ENCODE data around the gene VGLL3.

Gene VGLL3

DNA sequence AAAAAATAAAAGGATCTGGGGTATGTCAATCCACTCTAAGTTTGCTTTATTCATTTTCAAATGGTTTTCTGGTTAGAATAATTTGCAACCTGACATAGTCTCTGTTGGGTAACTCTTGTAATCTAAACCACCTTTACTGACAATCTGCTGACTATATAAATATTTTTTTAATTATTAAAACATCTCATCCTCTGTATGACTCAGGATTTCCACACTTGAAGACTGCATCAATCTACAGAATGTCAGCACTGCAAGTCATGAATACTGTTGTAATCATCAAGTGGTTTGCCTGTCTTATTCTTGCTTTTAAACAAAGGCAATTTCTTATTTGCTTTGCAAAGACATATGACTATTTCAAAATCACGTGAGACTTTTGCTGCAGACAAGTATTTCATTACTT, 42.1 kb downstream of the VGLL3 start:
- TF ChIP-seq MYC (IDR thresholded peaks at IDR 0.05; ENCODE audit: low read depth, low read length) (no peak), POLR2A (IDR thresholded peaks at IDR 0.05; ENCODE audit: extremely low read depth, insufficient read length) (no peak)
- TF ChIP-seq, protein P1, sequence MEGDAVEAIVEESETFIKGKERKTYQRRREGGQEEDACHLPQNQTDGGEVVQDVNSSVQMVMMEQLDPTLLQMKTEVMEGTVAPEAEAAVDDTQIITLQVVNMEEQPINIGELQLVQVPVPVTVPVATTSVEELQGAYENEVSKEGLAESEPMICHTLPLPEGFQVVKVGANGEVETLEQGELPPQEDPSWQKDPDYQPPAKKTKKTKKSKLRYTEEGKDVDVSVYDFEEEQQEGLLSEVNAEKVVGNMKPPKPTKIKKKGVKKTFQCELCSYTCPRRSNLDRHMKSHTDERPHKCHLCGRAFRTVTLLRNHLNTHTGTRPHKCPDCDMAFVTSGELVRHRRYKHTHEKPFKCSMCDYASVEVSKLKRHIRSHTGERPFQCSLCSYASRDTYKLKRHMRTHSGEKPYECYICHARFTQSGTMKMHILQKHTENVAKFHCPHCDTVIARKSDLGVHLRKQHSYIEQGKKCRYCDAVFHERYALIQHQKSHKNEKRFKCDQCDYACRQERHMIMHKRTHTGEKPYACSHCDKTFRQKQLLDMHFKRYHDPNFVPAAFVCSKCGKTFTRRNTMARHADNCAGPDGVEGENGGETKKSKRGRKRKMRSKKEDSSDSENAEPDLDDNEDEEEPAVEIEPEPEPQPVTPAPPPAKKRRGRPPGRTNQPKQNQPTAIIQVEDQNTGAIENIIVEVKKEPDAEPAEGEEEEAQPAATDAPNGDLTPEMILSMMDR (IDR thresholded peaks at IDR 0.05; ENCODE audit: low read depth, low read length): no peak
- TF ChIP-seq, protein P2, sequence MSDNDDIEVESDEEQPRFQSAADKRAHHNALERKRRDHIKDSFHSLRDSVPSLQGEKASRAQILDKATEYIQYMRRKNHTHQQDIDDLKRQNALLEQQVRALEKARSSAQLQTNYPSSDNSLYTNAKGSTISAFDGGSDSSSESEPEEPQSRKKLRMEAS (IDR thresholded peaks at IDR 0.05; ENCODE audit: low read depth, low read length): no peak
- no peak for DNase-seq (ENCODE audit: low read depth)
- H3K4me3 ChIP-seq (ENCODE audit: low read depth, low read length): no peak overlapping the region

DNA sequence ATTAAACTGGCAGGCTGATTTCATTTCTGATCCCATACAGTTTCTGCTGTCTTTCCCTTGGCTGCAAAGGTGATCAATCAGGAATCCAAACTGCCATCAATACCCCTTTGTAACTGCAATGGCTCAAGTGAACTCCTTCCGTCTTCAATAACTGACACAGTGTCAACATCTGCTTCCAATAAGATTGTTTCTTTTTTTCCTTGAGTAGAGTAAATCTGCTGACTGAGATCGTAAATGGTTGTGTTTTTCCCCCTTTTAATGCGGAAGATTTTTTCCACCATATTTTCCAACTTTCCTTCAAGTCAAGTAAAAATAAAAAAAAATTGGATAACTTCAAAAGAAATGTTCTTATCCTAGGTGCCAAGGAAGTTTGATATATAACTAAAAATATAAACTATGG, 48.7 kb downstream of the VGLL3 start:
- no peak for DNase-seq (ENCODE audit: low read depth)
- TF ChIP-seq POLR2A (IDR thresholded peaks at IDR 0.05; ENCODE audit: extremely low read depth, insufficient read length) (no peak), MYC (IDR thresholded peaks at IDR 0.05; ENCODE audit: low read depth, low read length) (no peak)
- TF ChIP-seq, protein P1 (IDR thresholded peaks at IDR 0.05; ENCODE audit: low read depth, low read length): no peak
- TF ChIP-seq, protein P2 (IDR thresholded peaks at IDR 0.05; ENCODE audit: low read depth, low read length): no peak
- no peak overlapping the region for H3K4me3 ChIP-seq (ENCODE audit: low read depth, low read length)

DNA sequence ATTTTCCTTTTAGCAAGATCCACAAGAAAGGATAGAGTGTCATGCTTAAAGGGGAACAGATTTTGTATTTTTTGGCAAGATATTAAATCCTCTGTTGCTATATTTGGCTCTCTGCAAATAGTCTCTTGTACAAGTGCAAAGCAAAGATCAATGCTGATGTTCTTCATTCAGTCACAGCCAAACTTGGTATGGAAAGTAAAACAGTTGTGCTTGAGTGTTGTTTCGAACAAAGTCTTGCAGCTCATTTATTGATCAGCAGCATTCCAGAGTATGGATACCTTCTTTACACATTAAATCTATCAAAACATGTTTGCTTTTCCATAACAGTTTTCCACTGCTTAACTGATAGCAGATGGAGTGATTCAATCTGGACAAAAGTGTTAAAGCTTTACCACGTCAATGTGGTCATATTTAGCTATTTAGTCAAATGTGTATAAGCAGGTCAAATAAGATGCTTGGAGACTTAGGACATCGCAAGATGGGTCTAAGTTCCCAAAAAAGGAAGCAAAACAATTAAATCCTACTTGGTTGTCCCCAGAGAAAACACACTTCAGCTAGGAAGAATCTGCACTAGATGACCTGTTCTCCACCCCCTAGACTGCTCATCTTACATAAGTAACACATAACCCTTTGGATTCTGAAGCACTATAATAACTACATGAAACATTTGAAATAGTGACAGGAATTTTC, 52.4 kb downstream of the VGLL3 start:
- H3K4me3 ChIP-seq (ENCODE audit: low read depth, low read length): no peak overlapping the region
- TF ChIP-seq, protein P1 (IDR thresholded peaks at IDR 0.05; ENCODE audit: low read depth, low read length): no peak
- no peak for TF ChIP-seq POLR2A (IDR thresholded peaks at IDR 0.05; ENCODE audit: extremely low read depth, insufficient read length)
- TF ChIP-seq, protein P2 (IDR thresholded peaks at IDR 0.05; ENCODE audit: low read depth, low read length): no peak
- TF ChIP-seq MYC (IDR thresholded peaks at IDR 0.05; ENCODE audit: low read depth, low read length): no peak
- DNase-seq (ENCODE audit: low read depth): no peak

DNA sequence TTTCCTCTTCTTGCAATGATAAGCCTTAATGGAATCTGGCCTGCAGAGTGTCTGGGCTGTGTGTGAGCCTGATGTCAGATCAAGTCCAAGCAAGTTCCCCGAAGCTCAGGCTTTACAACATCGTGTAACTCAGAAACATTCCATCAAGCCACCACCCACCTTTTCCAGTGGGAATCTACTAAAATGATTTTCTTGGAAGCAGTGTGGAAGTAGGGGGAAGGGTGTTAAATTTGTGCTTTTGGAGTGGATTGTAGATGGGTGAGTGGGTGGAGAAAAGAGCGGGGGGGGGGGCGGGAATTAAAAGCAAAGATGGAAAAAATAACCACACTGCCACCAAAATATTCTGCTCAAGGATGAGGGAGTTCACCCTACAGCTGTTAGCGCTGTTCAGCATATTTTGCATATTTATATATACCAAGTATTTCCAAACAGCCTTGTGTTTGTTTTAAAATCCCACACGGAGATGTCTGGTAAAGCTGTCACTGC, 53.6 kb downstream of the VGLL3 start:
- TF ChIP-seq, protein P2 (IDR thresholded peaks at IDR 0.05; ENCODE audit: low read depth, low read length): no peak
- H3K4me3 ChIP-seq (ENCODE audit: low read depth, low read length): no peak overlapping the region
- DNase-seq (ENCODE audit: low read depth): no peak

DNA sequence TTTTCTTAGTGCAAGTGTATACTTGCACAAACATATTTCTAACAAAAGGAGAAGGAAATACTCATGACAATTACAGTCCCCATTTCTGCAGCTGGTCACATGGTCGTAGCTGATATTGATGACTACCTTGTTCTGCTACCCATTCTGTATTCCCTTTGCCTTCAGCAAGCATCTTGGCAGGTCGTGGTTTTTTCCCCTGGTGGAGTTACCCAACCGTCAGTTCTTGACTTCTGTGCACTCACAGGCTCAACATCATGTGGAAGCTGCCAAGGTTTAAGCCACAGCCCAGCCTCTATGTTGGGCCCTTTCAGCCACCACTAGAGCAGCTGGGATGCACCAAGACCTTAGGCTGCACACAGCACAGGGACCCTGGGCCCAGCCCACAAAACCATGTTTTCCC, 56.1 kb downstream of the VGLL3 start:
- no peak for DNase-seq (ENCODE audit: low read depth)
- TF ChIP-seq MYC (IDR thresholded peaks at IDR 0.05; ENCODE audit: low read depth, low read length) (no peak), POLR2A (IDR thresholded peaks at IDR 0.05; ENCODE audit: extremely low read depth, insufficient read length) (no peak)
- TF ChIP-seq, protein P2 (IDR thresholded peaks at IDR 0.05; ENCODE audit: low read depth, low read length): no peak
- TF ChIP-seq, protein P1 (IDR thresholded peaks at IDR 0.05; ENCODE audit: low read depth, low read length): no peak

DNA sequence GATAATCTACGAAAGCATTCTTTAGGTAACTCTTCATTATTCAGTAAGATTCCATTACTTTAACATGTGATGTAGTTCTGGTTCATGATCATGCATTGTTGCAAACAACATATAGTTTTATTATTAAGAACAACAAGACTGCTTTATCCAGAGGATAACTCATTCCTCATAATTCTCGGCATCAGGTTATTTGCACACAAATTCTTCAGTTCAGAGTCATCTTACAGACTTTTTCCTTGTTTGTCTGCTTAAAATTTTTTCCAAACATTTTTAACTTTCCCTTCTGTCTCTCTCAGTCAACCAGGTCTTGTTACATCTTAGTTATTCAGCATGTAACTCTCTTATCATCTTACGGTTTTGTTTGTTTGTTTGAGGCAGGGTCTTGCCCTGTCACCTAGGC, 60.1 kb downstream of the VGLL3 start:
- TF ChIP-seq POLR2A (IDR thresholded peaks at IDR 0.05; ENCODE audit: extremely low read depth, insufficient read length) (no peak), MYC (IDR thresholded peaks at IDR 0.05; ENCODE audit: low read depth, low read length) (no peak)
- TF ChIP-seq, protein P2 (IDR thresholded peaks at IDR 0.05; ENCODE audit: low read depth, low read length): no peak
- TF ChIP-seq, protein P1 (IDR thresholded peaks at IDR 0.05; ENCODE audit: low read depth, low read length): no peak
- no peak for DNase-seq (ENCODE audit: low read depth)
- H3K4me3 ChIP-seq (ENCODE audit: low read depth, low read length): no peak overlapping the region

More for the DNA sequence above, 56.1 kb downstream of the VGLL3 start:
- H3K4me3 ChIP-seq (ENCODE audit: low read depth, low read length): no peak overlapping the region
